ENCODE measurements around the gene SYT1.

The SYT1 gene

DNA sequence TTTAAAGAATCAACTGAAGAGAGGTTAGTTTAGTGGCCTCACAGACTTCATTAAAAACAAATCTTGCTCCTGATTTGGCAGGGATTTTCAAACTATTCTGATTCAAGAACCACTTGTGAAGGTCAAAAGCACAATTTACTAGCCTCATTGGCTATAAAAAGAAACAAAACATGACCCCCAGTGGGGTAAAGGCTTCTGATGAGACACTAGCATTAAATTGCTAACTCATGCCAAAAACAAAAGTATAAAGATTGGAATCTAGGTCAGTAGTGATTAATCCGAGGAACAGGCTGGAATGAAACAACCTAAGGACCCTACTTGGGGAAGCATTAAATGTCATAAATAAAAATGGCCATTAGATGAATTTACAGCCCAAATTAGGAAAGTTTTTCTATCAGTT lies 513.9 kb downstream of the SYT1 start:
- no peak for DNase-seq (ENCODE audit: low spot score)
- no peak for ATAC-seq (ENCODE audit: low read depth)
- TF ChIP-seq, protein P1, sequence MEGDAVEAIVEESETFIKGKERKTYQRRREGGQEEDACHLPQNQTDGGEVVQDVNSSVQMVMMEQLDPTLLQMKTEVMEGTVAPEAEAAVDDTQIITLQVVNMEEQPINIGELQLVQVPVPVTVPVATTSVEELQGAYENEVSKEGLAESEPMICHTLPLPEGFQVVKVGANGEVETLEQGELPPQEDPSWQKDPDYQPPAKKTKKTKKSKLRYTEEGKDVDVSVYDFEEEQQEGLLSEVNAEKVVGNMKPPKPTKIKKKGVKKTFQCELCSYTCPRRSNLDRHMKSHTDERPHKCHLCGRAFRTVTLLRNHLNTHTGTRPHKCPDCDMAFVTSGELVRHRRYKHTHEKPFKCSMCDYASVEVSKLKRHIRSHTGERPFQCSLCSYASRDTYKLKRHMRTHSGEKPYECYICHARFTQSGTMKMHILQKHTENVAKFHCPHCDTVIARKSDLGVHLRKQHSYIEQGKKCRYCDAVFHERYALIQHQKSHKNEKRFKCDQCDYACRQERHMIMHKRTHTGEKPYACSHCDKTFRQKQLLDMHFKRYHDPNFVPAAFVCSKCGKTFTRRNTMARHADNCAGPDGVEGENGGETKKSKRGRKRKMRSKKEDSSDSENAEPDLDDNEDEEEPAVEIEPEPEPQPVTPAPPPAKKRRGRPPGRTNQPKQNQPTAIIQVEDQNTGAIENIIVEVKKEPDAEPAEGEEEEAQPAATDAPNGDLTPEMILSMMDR (IDR thresholded peaks at IDR 0.05; ENCODE audit: poor library complexity, severe bottlenecking) = no peak
- H3K36me3 ChIP-seq (ENCODE audit: low read depth) = no peaks in the 10 kb centered on the region
- no peaks in the 10 kb centered on the region for H3K9me3 ChIP-seq (ENCODE audit: severe bottlenecking)
- no peak overlapping the region for H3K27ac ChIP-seq (ENCODE audit: poor library complexity, severe bottlenecking)
- no peaks in the 10 kb centered on the region for H3K4me1 ChIP-seq (ENCODE audit: insufficient read depth, poor library complexity, severe bottlenecking)
- H3K4me3 ChIP-seq (ENCODE audit: severe bottlenecking) = no peak overlapping the region
- no peaks in the 10 kb centered on the region for H3K27me3 ChIP-seq (ENCODE audit: insufficient read depth, poor library complexity, severe bottlenecking)

- no peak for ATAC-seq (ENCODE audit: low read depth)
Measured at GRCh38 chr12:79380402-79380801, 515.8 kb downstream of the SYT1 start.

DNA sequence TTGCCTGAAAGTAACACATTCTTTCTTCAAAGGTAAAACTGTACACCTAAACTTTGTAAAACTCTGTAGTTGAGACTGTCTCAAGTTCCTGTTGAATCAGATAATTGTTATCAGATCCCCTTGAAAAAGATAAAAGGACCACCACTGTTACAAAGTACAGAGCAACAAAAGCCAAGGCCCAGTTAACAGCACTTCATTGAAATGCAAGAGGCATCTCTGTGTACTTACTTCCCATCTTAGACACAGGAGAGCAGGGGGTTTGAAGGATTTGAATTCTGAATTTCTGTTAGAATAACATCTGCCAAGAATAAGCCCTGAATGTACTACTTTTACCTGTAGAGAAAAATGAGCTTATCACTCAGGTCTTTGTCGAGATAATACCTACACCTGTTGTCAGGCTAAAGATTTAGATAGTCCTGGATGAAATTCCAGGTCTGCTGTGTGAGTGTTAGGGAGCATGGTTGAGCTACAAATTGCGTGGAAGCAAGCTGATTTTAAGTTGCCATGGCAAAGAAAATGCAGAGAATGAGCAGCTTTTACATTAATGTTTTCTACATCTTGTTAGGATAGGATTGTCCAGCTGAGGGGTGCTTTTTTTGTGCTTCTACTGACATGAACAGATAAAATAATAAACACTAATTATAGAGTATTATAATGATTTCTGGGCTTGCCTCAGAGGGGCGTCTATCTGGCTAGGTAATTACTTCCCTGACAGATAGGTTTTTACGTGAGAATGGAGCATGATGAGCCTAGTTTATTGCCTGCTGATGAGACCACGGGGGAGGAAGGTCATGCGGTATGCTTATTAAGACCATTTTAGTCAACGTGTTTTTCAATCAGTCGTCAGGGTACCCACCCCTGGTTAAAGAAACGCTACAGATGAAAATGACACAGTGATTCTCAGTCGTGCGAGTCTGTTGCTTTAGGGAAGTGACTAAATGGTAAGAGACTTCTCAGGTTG lies 517.0 kb downstream of the SYT1 start:
- H3K27me3 ChIP-seq (ENCODE audit: insufficient read depth, poor library complexity, severe bottlenecking) = no peaks in the 10 kb centered on the region
- H3K9me3 ChIP-seq (ENCODE audit: severe bottlenecking) = no peaks in the 10 kb centered on the region
- no peak overlapping the region for H3K4me3 ChIP-seq (ENCODE audit: severe bottlenecking)
- TF ChIP-seq, protein P1 (IDR thresholded peaks at IDR 0.05; ENCODE audit: poor library complexity, severe bottlenecking) = no peak
- no peak overlapping the region for H3K27ac ChIP-seq (ENCODE audit: poor library complexity, severe bottlenecking)
- H3K36me3 ChIP-seq (ENCODE audit: low read depth) = no peaks in the 10 kb centered on the region
- no peak for ATAC-seq (ENCODE audit: low read depth)
- DNase-seq (ENCODE audit: low spot score) = no peak
- H3K4me1 ChIP-seq (ENCODE audit: insufficient read depth, poor library complexity, severe bottlenecking) = no peaks in the 10 kb centered on the region

More at GRCh38 chr12:79380402-79380801, 515.8 kb downstream of the SYT1 start:
- no peak for DNase-seq (ENCODE audit: low spot score)
- Histone ChIP-seq H3K4me3 (ENCODE audit: severe bottlenecking) (no peak overlapping the region), H3K9me3 (ENCODE audit: severe bottlenecking) (no peaks in the 10 kb centered on the region), H3K4me1 (ENCODE audit: insufficient read depth, poor library complexity, severe bottlenecking) (no peaks in the 10 kb centered on the region), H3K27ac (ENCODE audit: poor library complexity, severe bottlenecking) (no peak overlapping the region), H3K36me3 (ENCODE audit: low read depth) (no peaks in the 10 kb centered on the region), H3K27me3 (ENCODE audit: insufficient read depth, poor library complexity, severe bottlenecking) (no peaks in the 10 kb centered on the region)
- TF ChIP-seq, protein P1 (IDR thresholded peaks at IDR 0.05; ENCODE audit: poor library complexity, severe bottlenecking) = no peak

DNA sequence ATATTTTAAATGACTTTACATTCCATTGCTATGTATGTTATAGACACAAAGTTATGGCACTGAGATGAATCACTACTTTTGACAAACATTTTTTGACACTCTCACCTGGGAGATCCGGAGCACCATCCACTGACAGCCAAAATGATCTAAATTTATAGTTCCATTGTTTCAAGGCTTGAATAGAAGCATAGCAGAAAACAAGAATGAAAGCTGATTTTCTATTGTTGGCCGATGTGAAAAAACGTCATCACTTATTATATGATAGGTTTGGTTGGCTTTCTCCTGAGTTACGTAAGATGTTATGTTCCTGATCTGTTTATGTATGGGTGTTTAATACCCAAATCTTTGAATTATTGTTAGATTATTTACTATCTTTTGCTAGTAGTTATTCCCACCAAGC lies 520.0 kb downstream of the SYT1 start:
- Histone ChIP-seq H3K27me3 (ENCODE audit: insufficient read depth, poor library complexity, severe bottlenecking) (no peaks in the 10 kb centered on the region), H3K27ac (ENCODE audit: poor library complexity, severe bottlenecking) (no peak overlapping the region), H3K9me3 (ENCODE audit: severe bottlenecking) (no peaks in the 10 kb centered on the region), H3K4me1 (ENCODE audit: insufficient read depth, poor library complexity, severe bottlenecking) (no peaks in the 10 kb centered on the region), H3K4me3 (ENCODE audit: severe bottlenecking) (no peak overlapping the region), H3K36me3 (ENCODE audit: low read depth) (no peaks in the 10 kb centered on the region)
- ATAC-seq (ENCODE audit: low read depth) = no peak
- TF ChIP-seq, protein P1 (IDR thresholded peaks at IDR 0.05; ENCODE audit: poor library complexity, severe bottlenecking) = no peak
- DNase-seq (ENCODE audit: low spot score) = no peak

DNA sequence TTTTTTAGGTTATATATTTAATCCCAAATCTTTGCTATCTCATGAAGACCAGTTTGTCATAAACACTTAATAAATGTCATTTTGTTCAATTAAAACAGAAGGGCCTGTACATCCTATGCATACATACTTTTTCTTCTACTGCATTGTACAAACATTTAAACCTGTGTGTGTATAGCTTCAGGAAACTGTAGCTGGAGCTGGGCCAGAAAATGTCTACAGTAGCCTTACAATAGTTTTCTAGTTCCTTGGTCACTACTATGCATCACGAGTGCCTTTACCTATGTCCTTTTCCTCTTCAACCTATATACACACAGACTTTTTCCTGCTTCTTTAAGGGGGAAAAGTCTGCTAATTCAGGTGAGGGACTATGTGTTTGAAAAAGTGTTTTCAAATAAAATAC lies 523.4 kb downstream of the SYT1 start:
- H3K36me3 ChIP-seq (ENCODE audit: low read depth) = no peaks in the 10 kb centered on the region
- ATAC-seq (ENCODE audit: low read depth) = no peak

More for the DNA sequence above, 523.4 kb downstream of the SYT1 start:
- no peak for DNase-seq (ENCODE audit: low spot score)
- no peak overlapping the region for H3K4me3 ChIP-seq (ENCODE audit: severe bottlenecking)
- no peak overlapping the region for H3K27ac ChIP-seq (ENCODE audit: poor library complexity, severe bottlenecking)
- no peaks in the 10 kb centered on the region for H3K9me3 ChIP-seq (ENCODE audit: severe bottlenecking)
- TF ChIP-seq, protein P1 (IDR thresholded peaks at IDR 0.05; ENCODE audit: poor library complexity, severe bottlenecking) = no peak
- no peaks in the 10 kb centered on the region for H3K27me3 ChIP-seq (ENCODE audit: insufficient read depth, poor library complexity, severe bottlenecking)
- no peaks in the 10 kb centered on the region for H3K4me1 ChIP-seq (ENCODE audit: insufficient read depth, poor library complexity, severe bottlenecking)

Data from RWPE2 (cell line).